K562 (cell line): Measurements from ENCODE around the gene CHRNA9.

Experiments used
- CSDE1 ChIP-seq, 2 experiments: fragments of 450-650 bp; IDR thresholded peaks; 2 replicates each; pipeline ENCODE4 v1.6.1; 2016; ENCODE audit warnings: mild to moderate bottlenecking in 1 of 2
- CTCF ChIP-seq, 3 experiments: IDR thresholded peaks in 2 of 3; conservative IDR thresholded peaks in 1 of 3; 2 replicates each; pipeline ENCODE4 v1.5.1; 2011 to 2012; ENCODE audit warnings: low read length in 3 of 3, mild to moderate bottlenecking in 3 of 3, control low read depth in 2 of 3, improper control_type of control experiment in 1 of 3, inconsistent platforms in 1 of 3, low read depth in 1 of 3, mixed read lengths in 1 of 3, moderate library complexity in 1 of 3; ENCODE audit not compliant: insufficient read depth in 2 of 3
- POLR2AphosphoS5 ChIP-seq: IDR thresholded peaks from 2 replicates; pipeline ENCODE4 v1.6.1; 2011; ENCODE audit warnings: mild to moderate bottlenecking, low read depth, low read length, moderate library complexity; ENCODE audit not compliant: control insufficient read depth, insufficient read depth

GRCh38 chr4:40323866-40324265, 11.3 kb upstream of the CHRNA9 start:
- TF ChIP-seq CSDE1 (IDR thresholded peaks at IDR 0.05) (no peak), CTCF (IDR thresholded peaks at IDR 0.05 in 2 of 3, conservative IDR thresholded peaks at IDR 0.05 in 1 of 3; ENCODE audit: insufficient read depth in 2 of 3, low read depth in 1 of 3, low read length in 3 of 3) (no peak), POLR2AphosphoS5 (no peak)
